ENCODE measurements around the gene VMAC.
"Not testable (repeated sequence)": the region's sequence is repeated elsewhere in the genome, so short reads cannot be mapped to it uniquely, and the experiment has no call there.

Gene VMAC

GRCh38 chr19:5873617-5874199, 31.0 kb upstream of the VMAC start:
- Histone ChIP-seq H3K9me3 (ENCODE audit: insufficient read depth, low read length, severe bottlenecking) (no peaks in the 10 kb centered on the region), H3K27me3 (ENCODE audit: insufficient read depth, low read length, poor library complexity) (no peaks in the 10 kb centered on the region), H3K9ac (ENCODE audit: low read depth, low read length) (no peak overlapping the region), H3K4me2 (ENCODE audit: insufficient read depth, low read length) (no peak overlapping the region), H3K79me2 (ENCODE audit: insufficient read depth, low read length) (no peaks in the 10 kb centered on the region), H3K4me1 (ENCODE audit: insufficient read depth, low read length) (no peaks in the 10 kb centered on the region), H3K4me3 (ENCODE audit: low read depth in 1 of 2, low read length in 2 of 2) (no peak overlapping the region), H2AFZ (ENCODE audit: low read depth, low read length) (no peak overlapping the region), H3K36me3 (ENCODE audit: insufficient read depth, low read length) (no peaks in the 10 kb centered on the region), H3K27ac (ENCODE audit: low read length) (no peak overlapping the region), H4K20me1 (ENCODE audit: insufficient read depth, low read length) (no peaks in the 10 kb centered on the region)
- TF ChIP-seq EZH2 (IDR thresholded peaks at IDR 0.05; ENCODE audit: borderline replicate concordance, low read depth, low read length, severe bottlenecking): no peak
- no peak for TF ChIP-seq CTCF (IDR thresholded peaks at IDR 0.05; ENCODE audit: borderline replicate concordance, extremely low read depth, low read length, poor library complexity, severe bottlenecking)
- ATAC-seq (ENCODE audit: insufficient read depth, low read depth) (no peak), DNase-seq (no peak)

- H3K79me2 ChIP-seq (ENCODE audit: insufficient read depth, low read length); ATAC-seq (ENCODE audit: insufficient read depth, low read depth); H3K27me3 ChIP-seq (ENCODE audit: insufficient read depth, low read length, poor library complexity); DNase-seq; H3K9me3 ChIP-seq (ENCODE audit: insufficient read depth, low read length, severe bottlenecking); H3K36me3 ChIP-seq (ENCODE audit: insufficient read depth, low read length); H3K4me1 ChIP-seq (ENCODE audit: insufficient read depth, low read length); H3K27ac ChIP-seq (ENCODE audit: low read length); H3K4me3 ChIP-seq (ENCODE audit: low read depth in 1 of 2, low read length in 2 of 2); H2AFZ ChIP-seq (ENCODE audit: low read depth, low read length); H3K9ac ChIP-seq (ENCODE audit: low read depth, low read length); H3K4me2 ChIP-seq (ENCODE audit: insufficient read depth, low read length); H4K20me1 ChIP-seq (ENCODE audit: insufficient read depth, low read length): not testable (repeated sequence)
Measured at GRCh38 chr19:5874496-5874895, 30.2 kb upstream of the VMAC start.

- Histone ChIP-seq H3K4me1 (ENCODE audit: insufficient read depth, low read length) (no peaks in the 10 kb centered on the region), H3K27me3 (ENCODE audit: insufficient read depth, low read length, poor library complexity) (no peaks in the 10 kb centered on the region), H3K4me3 (ENCODE audit: low read depth in 1 of 2, low read length in 2 of 2) (no peak overlapping the region), H3K27ac (ENCODE audit: low read length) (no peak overlapping the region), H4K20me1 (ENCODE audit: insufficient read depth, low read length) (no peaks in the 10 kb centered on the region), H3K79me2 (ENCODE audit: insufficient read depth, low read length) (no peaks in the 10 kb centered on the region), H3K4me2 (ENCODE audit: insufficient read depth, low read length) (no peak overlapping the region), H2AFZ (ENCODE audit: low read depth, low read length) (no peak overlapping the region), H3K36me3 (ENCODE audit: insufficient read depth, low read length) (no peaks in the 10 kb centered on the region), H3K9ac (ENCODE audit: low read depth, low read length) (no peak overlapping the region), H3K9me3 (ENCODE audit: insufficient read depth, low read length, severe bottlenecking) (no peaks in the 10 kb centered on the region)
- DNase-seq: no peak
- no peak for ATAC-seq (ENCODE audit: insufficient read depth, low read depth)
- TF ChIP-seq CTCF (IDR thresholded peaks at IDR 0.05; ENCODE audit: borderline replicate concordance, extremely low read depth, low read length, poor library complexity, severe bottlenecking) (no peak), EZH2 (IDR thresholded peaks at IDR 0.05; ENCODE audit: borderline replicate concordance, low read depth, low read length, severe bottlenecking) (no peak)
Measured at GRCh38 chr19:5877427-5877826, 27.2 kb upstream of the VMAC start.

- ATAC-seq (ENCODE audit: insufficient read depth, low read depth): no peak
- no peaks in the 10 kb centered on the region for H4K20me1 ChIP-seq (ENCODE audit: insufficient read depth, low read length)
- H3K4me2 ChIP-seq (ENCODE audit: insufficient read depth, low read length): no peak overlapping the region
- no peaks in the 10 kb centered on the region for H3K27me3 ChIP-seq (ENCODE audit: insufficient read depth, low read length, poor library complexity)
- no peak overlapping the region for H3K9ac ChIP-seq (ENCODE audit: low read depth, low read length)
- H3K4me3 ChIP-seq (ENCODE audit: low read depth in 1 of 2, low read length in 2 of 2): no peak overlapping the region
- H3K4me1 ChIP-seq (ENCODE audit: insufficient read depth, low read length): no peaks in the 10 kb centered on the region
- no peaks in the 10 kb centered on the region for H3K79me2 ChIP-seq (ENCODE audit: insufficient read depth, low read length)
- no peak overlapping the region for H3K27ac ChIP-seq (ENCODE audit: low read length)
- no peaks in the 10 kb centered on the region for H3K9me3 ChIP-seq (ENCODE audit: insufficient read depth, low read length, severe bottlenecking)
- H3K36me3 ChIP-seq (ENCODE audit: insufficient read depth, low read length): no peaks in the 10 kb centered on the region
- H2AFZ ChIP-seq (ENCODE audit: low read depth, low read length): no peak overlapping the region
- TF ChIP-seq EZH2 (IDR thresholded peaks at IDR 0.05; ENCODE audit: borderline replicate concordance, low read depth, low read length, severe bottlenecking): no peak
- no peak for TF ChIP-seq CTCF (IDR thresholded peaks at IDR 0.05; ENCODE audit: borderline replicate concordance, extremely low read depth, low read length, poor library complexity, severe bottlenecking)
- DNase-seq: no peak
Measured at GRCh38 chr19:5877882-5878281, 26.8 kb upstream of the VMAC start.
